ELR (cell line): ENCODE measurements around the gene TOR1AIP2.
"Not testable (repeated sequence)": the region's sequence is repeated elsewhere in the genome, so short reads cannot be mapped to it uniquely, and the experiment has no call there.

Experiments used
- DNase-seq: peaks from one replicate; pipeline ENCODE4 v3.0.0-alpha.2; 2015; ENCODE audit warnings: low read depth

The TOR1AIP2 gene

GRCh38 chr1:179806333-179806732, 71.3 kb downstream of the TOR1AIP2 start:
- DNase-seq, result no peak

GRCh38 chr1:179805291-179806195, 72.1 kb downstream of the TOR1AIP2 start:
- DNase-seq, result no peak

- not testable (repeated sequence) for DNase-seq
Measured at GRCh38 chr1:179804417-179804816, 73.2 kb downstream of the TOR1AIP2 start.

DNA sequence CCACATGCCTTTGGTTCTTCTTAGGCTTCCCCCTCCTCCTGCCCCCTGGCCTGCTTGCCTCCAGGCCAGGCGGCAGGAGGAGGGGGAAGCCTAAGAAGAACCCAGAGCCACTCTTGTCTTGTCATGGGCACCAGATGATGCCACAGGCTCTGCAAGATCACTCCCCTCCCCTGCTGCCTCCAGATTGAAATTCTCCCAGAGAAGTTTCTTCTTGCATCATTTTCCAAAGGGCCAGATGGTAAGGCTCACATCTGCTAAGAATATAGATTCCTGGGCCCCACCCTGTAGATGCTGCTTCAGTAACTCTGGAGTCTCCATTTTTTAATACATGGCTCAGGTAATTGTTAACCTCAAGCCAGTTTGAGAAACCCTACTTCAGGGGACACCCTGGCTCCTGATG, 73.7 kb downstream of the TOR1AIP2 start:
- no peak for DNase-seq

DNA sequence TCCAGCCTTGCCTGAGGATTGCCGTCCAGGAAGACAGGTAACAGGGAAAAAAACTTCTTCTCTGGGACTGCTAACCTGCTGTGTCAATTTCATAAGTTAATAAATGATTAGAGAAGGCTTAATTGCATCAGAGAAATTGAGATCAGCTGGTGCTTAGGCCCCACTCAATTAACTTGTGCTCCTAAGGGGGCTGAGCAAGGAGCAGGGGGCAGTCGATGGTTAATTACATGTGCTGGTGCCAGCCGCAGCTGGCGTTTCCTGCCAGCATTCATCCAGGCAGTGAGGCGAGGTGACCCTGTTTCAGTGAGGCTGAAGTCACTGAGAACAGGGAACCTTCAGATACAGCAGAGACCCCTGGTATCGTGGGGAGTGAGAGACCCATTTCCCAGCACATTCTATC, 74.5 kb downstream of the TOR1AIP2 start:
- DNase-seq, result no peak

- DNase-seq, result no peak
Measured at GRCh38 chr1:179800481-179800880, 77.1 kb downstream of the TOR1AIP2 start.

DNA sequence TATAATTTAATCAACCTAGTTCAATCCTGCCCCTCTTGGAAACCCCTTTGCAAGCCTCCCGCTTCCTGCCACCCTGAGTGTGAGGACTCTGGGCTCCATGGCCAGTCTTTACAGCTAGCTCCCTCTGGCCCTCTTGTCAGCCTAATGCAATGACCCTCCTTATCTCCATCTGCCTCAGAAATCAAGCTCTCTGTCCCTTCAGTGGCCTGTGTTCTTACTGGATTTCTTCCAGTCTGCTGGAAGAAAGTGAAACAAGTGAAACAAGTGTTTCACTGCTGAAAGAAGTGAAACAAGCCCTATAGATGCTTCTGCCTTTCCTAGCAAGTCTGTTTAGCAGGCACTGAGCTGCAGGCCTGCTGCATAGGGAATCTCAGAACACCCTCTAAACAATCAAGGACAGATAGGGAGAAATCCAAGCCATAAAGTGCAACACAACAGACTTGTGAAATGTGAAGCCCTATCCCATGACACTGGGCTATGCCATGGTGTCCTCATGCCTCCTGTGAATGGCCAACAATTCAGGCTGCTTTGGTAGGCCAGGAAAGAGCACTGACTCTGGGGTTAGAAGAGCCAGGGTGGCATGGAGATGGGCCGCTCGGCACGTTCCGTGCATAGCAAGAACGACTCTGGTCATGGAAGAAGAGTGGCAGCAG, 78.6 kb downstream of the TOR1AIP2 start:
- DNase-seq, result no peak

DNA sequence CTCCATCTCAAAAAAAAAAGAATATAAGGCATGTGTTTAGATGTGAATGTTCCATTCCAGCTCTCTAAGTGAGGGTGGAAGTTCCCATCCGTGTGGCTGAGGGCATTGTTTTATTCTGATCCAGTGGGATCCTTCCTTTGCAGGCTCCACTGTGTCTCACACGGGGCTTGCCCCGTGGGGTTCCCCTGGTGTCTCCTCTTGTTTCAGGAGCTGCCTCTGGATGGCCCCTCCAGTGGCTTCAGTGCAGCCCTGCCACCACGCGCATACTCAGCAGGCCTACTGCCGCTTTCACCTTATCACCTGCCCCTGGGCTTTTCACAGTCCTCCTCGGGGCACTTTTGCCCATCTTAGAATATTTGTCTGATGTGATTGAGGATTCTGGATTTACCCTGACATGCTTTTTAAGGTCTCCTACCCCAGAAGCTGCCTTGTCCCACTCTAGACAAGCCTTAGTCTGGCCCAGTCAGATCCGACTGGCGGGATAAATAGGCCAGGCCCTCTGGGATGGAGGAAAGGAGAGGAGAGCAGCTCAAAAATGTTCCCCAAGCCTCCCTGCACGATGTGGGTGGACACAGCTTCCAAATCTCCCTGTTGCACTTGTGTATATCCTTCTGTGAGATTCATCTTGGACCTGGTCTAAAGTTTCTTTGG, 79.3 kb downstream of the TOR1AIP2 start:
- DNase-seq, result no peak

DNA sequence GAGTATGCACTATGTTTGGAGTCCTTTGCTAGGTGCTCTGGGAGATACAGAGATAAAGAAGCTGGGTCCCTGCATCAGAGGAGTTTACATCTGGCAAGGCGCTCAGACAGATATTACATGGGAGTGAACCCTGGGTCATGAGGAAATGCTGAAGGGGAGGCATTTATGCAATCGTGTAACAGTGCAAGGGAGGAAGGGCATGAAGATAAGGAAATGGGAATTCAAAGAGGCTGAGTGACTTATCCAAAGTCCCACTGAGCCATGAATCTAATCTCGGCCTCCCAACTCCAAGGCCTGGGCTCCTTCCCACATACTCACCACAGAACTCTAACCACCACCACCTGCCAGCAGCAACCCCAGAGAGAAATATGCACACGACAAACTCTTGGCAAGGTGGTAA, 82.9 kb downstream of the TOR1AIP2 start:
- no peak for DNase-seq

DNA sequence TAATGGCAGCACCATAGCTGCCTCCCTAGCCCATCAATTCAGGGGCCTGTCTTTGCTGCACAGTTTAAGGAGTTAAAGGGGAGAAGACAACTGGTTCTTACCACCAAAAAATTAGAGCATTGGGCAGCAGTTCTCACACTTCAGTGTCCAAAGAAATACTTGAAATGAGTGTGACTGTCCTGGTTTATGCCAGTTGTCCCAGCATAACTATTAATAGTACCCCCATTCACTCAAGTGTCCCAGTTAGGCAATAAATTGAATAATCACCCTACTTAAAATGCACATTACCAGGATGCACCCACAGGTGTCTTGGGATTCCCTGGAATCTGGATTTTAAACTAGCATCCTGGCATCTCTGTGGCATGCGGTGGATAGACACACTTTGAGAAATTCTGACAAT, 83.5 kb downstream of the TOR1AIP2 start:
- no peak for DNase-seq

GRCh38 chr1:179793281-179793680, 84.3 kb downstream of the TOR1AIP2 start:
- no peak for DNase-seq
